Embryonic facial prominence (tissue), 1 donor: ENCODE results near the gene FBXW5.
A peak's percentile ranks its signal among the peaks of the same experiment; 100 is the strongest.

ENCODE experiments used
- DNase-seq: peaks from one replicate; pipeline ENCODE4 v3.0.0-alpha.2; 2016; ENCODE audit errors: extremely low spot score

FBXW5 gene

GRCh38 chr9:136949817-136950655, 5.5 kb upstream of the FBXW5 start:
- DNase-seq, result peak; percentile 67

- DNase-seq, result no peak
Measured at GRCh38 chr9:136949239-136949816, 4.8 kb upstream of the FBXW5 start.

- DNase-seq, result no peak
Measured at GRCh38 chr9:136947955-136948510, 3.5 kb upstream of the FBXW5 start.

GRCh38 chr9:136947028-136947891, 2.7 kb upstream of the FBXW5 start:
- no peak for DNase-seq

GRCh38 chr9:136946228-136947027, 1.9 kb upstream of the FBXW5 start:
- no peak for DNase-seq

GRCh38 chr9:136945333-136946227, 1.0 kb upstream of the FBXW5 start:
- no peak for DNase-seq

GRCh38 chr9:136944212-136944518, 373 bp downstream of the FBXW5 start:
- no peak for DNase-seq

- no peak for DNase-seq
Measured at GRCh38 chr9:136943291-136944211, 987 bp downstream of the FBXW5 start.

GRCh38 chr9:136942881-136943230, 1.7 kb downstream of the FBXW5 start:
- no peak for DNase-seq

- no peak for DNase-seq
Measured at GRCh38 chr9:136942112-136942880, 2.2 kb downstream of the FBXW5 start.

GRCh38 chr9:136941231-136942111, 3.1 kb downstream of the FBXW5 start:
- no peak for DNase-seq

- DNase-seq, result no peak
Measured at GRCh38 chr9:136940526-136941230, 3.9 kb downstream of the FBXW5 start.

- no peak for DNase-seq
Measured at GRCh38 chr9:136939996-136940525, 4.5 kb downstream of the FBXW5 start.

- no peak for DNase-seq
Measured at GRCh38 chr9:136939431-136939995, 5.0 kb downstream of the FBXW5 start.

- no peak for DNase-seq
Measured at GRCh38 chr9:136937186-136938001, 7.1 kb downstream of the FBXW5 start.
